ENCODE data around the gene SAPCD1.

GRCh38 chr6:31765910-31766794 is 3.7 kb downstream of the SAPCD1 start:
- no peak for TF ChIP-seq CTCF (IDR thresholded peaks at IDR 0.05; ENCODE audit: insufficient read depth, low read depth, low read length)
- TF ChIP-seq EZH2 (IDR thresholded peaks at IDR 0.05; ENCODE audit: insufficient read depth, low read length): no peak

Measured in astrocyte (in vitro differentiated cells and primary cell).